GM23248 (cell line): Measurements from ENCODE around the gene SPATA46.

Source experiments
- EZH2 ChIP-seq: fragments of 200-600 bp; sonication (generic); IDR thresholded peaks from 2 replicates; pipeline ENCODE4 v1.6.1; 2018; ENCODE audit warnings: antibody characterized with exemption, mild to moderate bottlenecking; ENCODE audit not compliant: insufficient read depth, poor library complexity, severe bottlenecking
- EZH2phosphoT487 ChIP-seq: fragments of 200-600 bp; sonication (generic); IDR thresholded peaks from 2 replicates; pipeline ENCODE4 v1.6.1; 2018; ENCODE audit warnings: antibody characterized with exemption, moderate library complexity, mild to moderate bottlenecking, low read depth; ENCODE audit not compliant: insufficient read depth

DNA sequence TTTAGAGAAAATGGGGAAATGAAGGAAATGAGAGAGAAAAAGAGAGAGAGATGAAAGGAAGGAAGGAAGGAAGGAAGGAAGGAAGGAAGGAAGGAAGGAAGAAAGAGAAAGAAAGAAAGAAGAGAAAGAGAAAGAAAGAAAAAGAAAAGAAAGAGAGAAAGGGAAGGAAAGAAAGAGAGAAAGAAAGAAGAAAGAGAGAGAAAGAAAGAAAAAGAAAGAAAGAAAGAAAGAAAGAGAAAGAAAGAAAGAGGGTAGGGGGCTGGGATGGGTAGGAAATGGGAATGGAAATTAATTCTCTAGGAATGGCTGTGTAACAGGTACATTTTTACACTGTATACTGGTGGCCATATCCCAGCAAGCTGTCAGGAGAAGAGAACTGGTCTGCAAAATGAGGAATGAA, 39.6 kb upstream of the SPATA46 start:
- TF ChIP-seq EZH2 (no peak), EZH2phosphoT487 (no peak)
